GM19099 (cell line): ENCODE data around the gene KRT32.

Source experiments
- POLR2A ChIP-seq: IDR thresholded peaks from 3 replicates; pipeline ENCODE4 v1.6.1; 2011; ENCODE audit warnings: low read depth; ENCODE audit not compliant: insufficient read length; ENCODE audit errors: extremely low read depth

The KRT32 gene

GRCh38 chr17:41500131-41500911, 33.1 kb upstream of the KRT32 start:
- TF ChIP-seq POLR2A = no peak

- TF ChIP-seq POLR2A = no peak
Measured at GRCh38 chr17:41499714-41500113, 32.5 kb upstream of the KRT32 start.

GRCh38 chr17:41498276-41498675, 31.1 kb upstream of the KRT32 start:
- no peak for TF ChIP-seq POLR2A

GRCh38 chr17:41496803-41497484, 29.8 kb upstream of the KRT32 start:
- no peak for TF ChIP-seq POLR2A

GRCh38 chr17:41494524-41494923, 27.3 kb upstream of the KRT32 start:
- no peak for TF ChIP-seq POLR2A

GRCh38 chr17:41492771-41493170, 25.6 kb upstream of the KRT32 start:
- TF ChIP-seq POLR2A = no peak

- no peak for TF ChIP-seq POLR2A
Measured at GRCh38 chr17:41492351-41492750, 25.2 kb upstream of the KRT32 start.

GRCh38 chr17:41491476-41491875, 24.3 kb upstream of the KRT32 start:
- no peak for TF ChIP-seq POLR2A

- no peak for TF ChIP-seq POLR2A
Measured at GRCh38 chr17:41490000-41490990, 23.1 kb upstream of the KRT32 start.

GRCh38 chr17:41489531-41489930, 22.3 kb upstream of the KRT32 start, which contains the start of gene KRT36:
Gene KRT36 (minus strand): TSS chr17:41489910. CDS start chr17:41489864, 46 bp downstream.
- TF ChIP-seq POLR2A = no peak

- no peak for TF ChIP-seq POLR2A
Measured at GRCh38 chr17:41486809-41487530, 19.8 kb upstream of the KRT32 start.

- TF ChIP-seq POLR2A = no peak
Measured at GRCh38 chr17:41486316-41486715, 19.1 kb upstream of the KRT32 start.

- no peak for TF ChIP-seq POLR2A
Measured at GRCh38 chr17:41484920-41485904, 18.0 kb upstream of the KRT32 start.
